HG02678 (cell line): ENCODE results near the gene ORAI2.
"Not testable (repeated sequence)": the region's sequence is repeated elsewhere in the genome, so short reads cannot be mapped to it uniquely, and the experiment has no call there.

ENCODE experiments used
- ATAC-seq: cut with Tn5 transposase; IDR thresholded peaks from one replicate; pipeline ENCODE4 v1.9.1; 2021; ENCODE audit warnings: mild to moderate bottlenecking, moderate library complexity; ENCODE audit not compliant: unreplicated experiment

ORAI2 gene

DNA sequence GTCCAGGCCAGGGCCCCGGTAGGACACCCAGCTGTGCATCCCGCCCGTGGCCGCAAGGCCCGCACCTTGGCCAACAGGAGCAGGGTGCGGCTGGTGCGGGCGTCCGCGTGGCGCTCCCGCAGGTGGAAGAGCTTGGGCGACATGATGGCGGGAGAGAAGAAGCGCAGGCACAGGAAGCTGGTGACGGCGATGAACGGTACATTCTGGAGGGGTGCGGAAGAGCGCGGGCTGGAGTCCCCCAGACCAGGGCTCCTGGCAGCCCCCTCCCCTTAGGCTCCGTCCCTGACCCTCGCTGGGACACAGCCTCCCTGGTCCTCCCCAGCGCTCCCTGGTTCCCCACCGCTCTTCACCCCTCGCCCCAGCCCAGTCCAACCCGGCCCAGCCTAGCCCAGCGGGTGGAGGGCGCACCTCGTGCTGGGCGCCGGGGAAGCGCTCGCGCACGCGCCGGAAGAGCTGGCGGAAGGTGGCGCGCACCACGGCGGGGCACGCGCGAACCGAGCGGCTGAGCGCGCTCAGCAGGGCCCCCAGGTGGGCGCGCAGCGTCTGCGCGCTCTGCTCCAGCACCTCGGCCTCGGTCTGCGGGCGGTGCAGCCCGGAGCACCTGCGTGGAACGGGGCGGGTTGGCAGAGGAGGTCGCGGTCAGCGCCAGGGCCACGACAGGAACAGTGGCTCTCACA is 61.2 kb downstream of the ORAI2 start:
- ATAC-seq, result peak; percentile 77

DNA sequence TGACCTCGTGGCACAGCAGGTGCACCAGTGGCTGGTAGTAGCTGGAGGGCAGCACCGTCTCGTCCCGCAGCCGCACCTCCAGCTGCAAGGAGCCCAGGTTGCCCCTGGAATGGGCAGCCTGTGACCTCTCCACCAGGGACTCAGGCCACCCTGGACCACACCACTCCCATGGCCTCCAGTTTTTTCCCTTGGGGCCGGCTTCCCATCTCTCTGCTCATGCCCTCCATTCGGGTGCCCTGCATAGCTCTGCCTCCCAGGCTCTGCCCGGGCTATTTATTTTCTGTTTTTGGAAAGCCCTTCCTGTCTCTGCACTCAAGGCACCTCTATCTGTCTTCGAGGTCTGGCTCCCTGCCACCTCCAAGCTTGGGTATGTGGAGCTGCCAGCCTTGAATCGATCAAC is 63.5 kb downstream of the ORAI2 start:
- not testable (repeated sequence) for ATAC-seq

DNA sequence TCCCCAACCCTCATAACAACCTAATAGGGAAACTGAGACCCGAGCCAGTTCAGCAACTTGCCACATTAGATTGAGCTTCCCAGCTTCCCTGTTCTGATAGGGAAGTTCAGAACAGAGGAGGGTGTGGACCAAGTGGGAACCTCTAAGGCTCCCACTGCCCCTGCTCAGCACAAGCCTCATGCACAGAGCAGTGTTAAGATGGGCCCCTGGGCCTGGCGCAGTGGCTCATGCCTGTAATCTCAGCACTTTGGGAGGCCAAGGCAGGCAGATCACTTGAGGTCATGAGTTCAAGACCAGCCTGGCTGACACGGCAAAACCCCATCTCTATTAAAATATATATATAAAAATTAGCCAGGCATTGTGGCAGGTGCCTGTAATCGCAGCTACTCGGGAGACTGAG is 63.9 kb downstream of the ORAI2 start:
- not testable (repeated sequence) for ATAC-seq

- not testable (repeated sequence) for ATAC-seq
These were observed 64.9 kb downstream of the ORAI2 start for GRCh38 chr7:102498321-102498720.

GRCh38 chr7:102503141-102503540 is 69.8 kb downstream of the ORAI2 start:
- not testable (repeated sequence) for ATAC-seq

DNA sequence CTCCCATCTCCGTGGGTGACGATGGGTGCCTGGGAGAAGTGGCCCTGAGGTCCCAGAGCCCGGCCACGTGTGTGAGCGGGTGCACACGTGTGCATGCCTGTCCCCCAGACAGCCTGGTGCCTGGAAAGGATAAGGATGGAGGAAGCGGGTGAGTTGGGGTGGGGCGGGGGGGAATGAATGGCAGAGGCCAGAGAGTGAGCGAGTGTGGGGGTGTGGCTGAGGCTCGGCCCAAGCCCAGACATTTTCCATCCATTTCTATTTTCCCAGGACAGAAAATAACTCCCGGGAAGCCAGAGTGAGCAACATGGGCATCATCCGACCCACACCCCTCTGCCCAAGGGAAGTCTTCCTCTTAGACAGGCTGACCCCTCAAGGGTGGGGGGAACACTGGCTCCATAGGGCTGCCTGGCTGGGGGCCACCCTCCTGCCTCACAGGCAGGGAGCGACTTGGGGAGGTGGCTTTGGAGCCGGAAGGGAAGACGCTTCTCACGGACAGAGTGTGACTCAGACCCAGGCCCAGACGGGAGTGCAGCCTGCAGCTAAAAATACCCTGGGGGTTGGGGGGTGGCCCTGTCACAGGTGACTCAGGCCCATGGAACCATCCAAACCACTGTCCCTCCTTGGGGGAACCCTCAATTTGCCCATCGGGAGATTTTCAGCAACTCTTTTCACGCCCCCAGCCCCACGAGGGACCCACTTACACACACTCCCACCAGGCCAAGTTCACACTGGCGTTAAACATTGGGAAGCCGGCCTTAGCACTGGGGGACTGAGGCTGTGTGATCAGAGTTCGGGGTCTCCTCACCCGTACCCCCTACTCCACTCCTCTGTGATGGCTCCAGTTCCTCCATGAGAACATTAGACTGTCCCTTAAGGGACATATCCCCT is 72.2 kb downstream of the ORAI2 start:
- ATAC-seq, result not testable (repeated sequence)
